SH-SY5Y (cell line): ENCODE results near the gene GRIN2A.

Experiments
- GATA2 ChIP-seq: IDR thresholded peaks from 2 replicates; pipeline ENCODE4 v1.6.1; 2011; ENCODE audit warnings: mild to moderate bottlenecking, low read depth, low read length
- GATA3 ChIP-seq: IDR thresholded peaks from 2 replicates; pipeline ENCODE4 v1.6.1; 2011; ENCODE audit warnings: low read depth, mild to moderate bottlenecking, low read length, moderate library complexity

- TF ChIP-seq GATA2, result no peak
- no peak for TF ChIP-seq GATA3
These were observed 117.2 kb downstream of the GRIN2A start for GRCh38 chr16:10065019-10065418.
